A549 (cell line): ENCODE results near the gene LSM12. TPM values are rescaled to one million over a fixed set of nuclear protein-coding genes. Genes with fewer than 3 reads are reported as not detected.

Experiments
- ATAC-seq, 2 experiments: fragments of 200-7000 bp in 1 of 2; fragments of >200 bp in 1 of 2; cut with Nextera tagmentation in 1 of 2; cut with Tn5 transposase in 1 of 2; 3 replicates each; pipeline versions ENCODE4 v1.8.0 to v1.9.1; 2018 to 2020; ENCODE audit warnings: mild to moderate bottlenecking in 1 of 2, moderate library complexity in 1 of 2
- CTCF ChIA-PET: fragments of 300-600 bp; sonication (Branson Sonifier 250); formaldehyde crosslinking; extraction: SDS; loops from one replicate; lab custom pipeline; 2021; ENCODE audit warnings: antibody characterized with exemption, inconsistent platforms; lab: Yijun Ruan, JAX
- POLR2A ChIA-PET: fragments of 350-600 bp; formaldehyde crosslinking; extraction: SDS; loops from one replicate; lab custom pipeline; 2021; ENCODE audit warnings: antibody characterized with exemption, inconsistent platforms; lab: Yijun Ruan, JAX
- DNase-seq, 2 experiments: peaks; one replicate each; pipeline versions ENCODE4 v3.0.0 to v3.0.0-alpha.2; 2011 to 2016; ENCODE audit warnings: low read depth in 1 of 2, low spot score in 1 of 2
- FAIRE-seq: peaks from 2 replicates; lab custom pipeline; 2011; peaks lifted over from hg19 to GRCh38; lab: Jason Lieb, UNC
- H3K27ac ChIP-seq, 2 experiments: fragments of >200 bp; sonication (Bioruptor Twin); formaldehyde crosslinking; 3 replicates each; pipeline ENCODE4 v1.5.1; 2016 to 2017
- H3K4me1 ChIP-seq: fragments of >200 bp; sonication (Bioruptor Twin); formaldehyde crosslinking; 3 replicates; pipeline ENCODE4 v1.6.1; 2016
- H3K4me2 ChIP-seq: fragments of >200 bp; sonication (Bioruptor Twin); formaldehyde crosslinking; 3 replicates; pipeline ENCODE4 v1.6.1; 2016
- H3K4me3 ChIP-seq: fragments of >200 bp; sonication (Bioruptor Twin); formaldehyde crosslinking; 3 replicates; pipeline ENCODE4 v1.5.1; 2016
- H3K9me3 ChIP-seq: fragments of >200 bp; sonication (Bioruptor Twin); formaldehyde crosslinking; 3 replicates; pipeline ENCODE4 v1.6.1; 2016
- CEBPB ChIP-seq, 2 experiments: fragments of >200 bp in 1 of 2; sonication (Bioruptor Twin) in 1 of 2; formaldehyde crosslinking in 1 of 2; IDR thresholded peaks; 2 replicates each; pipeline ENCODE4 v1.6.1; 2012 to 2016
- CHD2 ChIP-seq: fragments of 150-350 bp; IDR thresholded peaks from 2 replicates; pipeline ENCODE4 v1.6.1; 2014; ENCODE audit warnings: low read length; ENCODE audit not compliant: partially characterized antibody
- CHD4 ChIP-seq: fragments of 200-600 bp; sonication (generic); IDR thresholded peaks from 2 replicates; pipeline ENCODE4 v1.6.1; 2016; ENCODE audit warnings: antibody characterized with exemption, mild to moderate bottlenecking, borderline replicate concordance
- CTCF ChIP-seq: fragments of >200 bp; sonication (Bioruptor Twin); formaldehyde crosslinking; IDR thresholded peaks from 3 replicates; pipeline ENCODE4 v1.5.1; 2016
- EHF ChIP-seq: fragments of 250-450 bp; sonication (Bioruptor Pico); IDR thresholded peaks from 2 replicates; pipeline ENCODE4 v1.5.0; 2020; ENCODE audit warnings: mild to moderate bottlenecking
- EHMT2 ChIP-seq: fragments of 200-600 bp; sonication (generic); IDR thresholded peaks from 2 replicates; pipeline ENCODE4 v1.6.1; 2016; ENCODE audit warnings: antibody characterized with exemption, low read depth, mild to moderate bottlenecking, moderate library complexity
- ESRRA ChIP-seq: fragments of 150-350 bp; IDR thresholded peaks from 2 replicates; pipeline ENCODE4 v1.6.1; 2014; ENCODE audit warnings: mild to moderate bottlenecking, low read length, borderline replicate concordance
- HOXB5 ChIP-seq: fragments of 250-450 bp; sonication (Bioruptor Pico); IDR thresholded peaks from 2 replicates; pipeline ENCODE4 v1.5.0; 2020; ENCODE audit warnings: mild to moderate bottlenecking, moderate library complexity
- JUNB ChIP-seq: fragments of >200 bp; sonication (Bioruptor Twin); formaldehyde crosslinking; IDR thresholded peaks from 2 replicates; pipeline ENCODE4 v1.6.1; 2016
- MAFK ChIP-seq: fragments of 450-650 bp; IDR thresholded peaks from 2 replicates; pipeline ENCODE4 v1.6.1; 2014; ENCODE audit not compliant: partially characterized antibody
- MAX ChIP-seq: IDR thresholded peaks from 2 replicates; pipeline ENCODE4 v1.6.1; 2012
- MYC ChIP-seq: IDR thresholded peaks from 2 replicates; pipeline ENCODE4 v1.6.1; 2012; ENCODE audit warnings: mild to moderate bottlenecking, inconsistent platforms, low read length, improper control_type of control experiment, borderline replicate concordance
- NFE2L2 ChIP-seq: fragments of 150-350 bp; conservative IDR thresholded peaks from 2 replicates; pipeline ENCODE4 v1.6.1; 2014; ENCODE audit warnings: low read length
- PBX3 ChIP-seq: IDR thresholded peaks from 2 replicates; pipeline ENCODE4 v1.6.1; 2012
- PHF8 ChIP-seq: fragments of 200-600 bp; sonication (generic); IDR thresholded peaks from 2 replicates; pipeline ENCODE4 v1.6.1; 2016; ENCODE audit warnings: low read depth, mild to moderate bottlenecking, antibody characterized with exemption, moderate library complexity, borderline replicate concordance
- POLR2A ChIP-seq: IDR thresholded peaks from 2 replicates; pipeline ENCODE4 v1.6.1; 2012; ENCODE audit warnings: mild to moderate bottlenecking, low read length
- RAD21 ChIP-seq, 2 experiments: fragments of >200 bp in 1 of 2; sonication (Bioruptor Twin) in 1 of 2; formaldehyde crosslinking in 1 of 2; IDR thresholded peaks in 1 of 2; conservative IDR thresholded peaks in 1 of 2; 2 replicates in 1 of 2; 3 replicates in 1 of 2; pipeline ENCODE4 v1.6.1; 2012 to 2018; ENCODE audit warnings: inconsistent platforms in 1 of 2
- RARB ChIP-seq: fragments of 250-450 bp; sonication (Bioruptor Pico); IDR thresholded peaks from 2 replicates; pipeline ENCODE4 v1.8.0; 2021; ENCODE audit warnings: mild to moderate bottlenecking, moderate library complexity
- RCOR1 ChIP-seq: fragments of 150-350 bp; IDR thresholded peaks from 2 replicates; pipeline ENCODE4 v1.6.1; 2014; ENCODE audit warnings: antibody characterized with exemption, low read length, low read depth
- RNF2 ChIP-seq: fragments of 200-600 bp; sonication (generic); IDR thresholded peaks from 2 replicates; pipeline ENCODE4 v1.6.1; 2016; ENCODE audit warnings: low read depth, mild to moderate bottlenecking, antibody characterized with exemption, moderate library complexity, borderline replicate concordance
- TP53 ChIP-seq: fragments of 250-450 bp; sonication (Bioruptor Pico); IDR thresholded peaks from 2 replicates; pipeline ENCODE4 v1.5.0; 2021; ENCODE audit warnings: mild to moderate bottlenecking, moderate library complexity
- USF2 ChIP-seq: fragments of 450-650 bp; IDR thresholded peaks from 2 replicates; pipeline ENCODE4 v1.6.1; 2014; ENCODE audit warnings: antibody characterized with exemption
- ZNF302 ChIP-seq: fragments of 250-450 bp; sonication (Bioruptor Pico); IDR thresholded peaks from 2 replicates; pipeline ENCODE4 v1.9.0; 2021; ENCODE audit warnings: inconsistent platforms, mild to moderate bottlenecking, moderate library complexity
- WGBS: methylation state at CpG from one replicate; pipeline ENCODE4 v1.1.6; 2017; ENCODE audit errors: missing lambda C conversion rate; 5-methylcytosine and 5-hydroxymethylcytosine counted together
- polyA plus RNA-seq, 4 experiments: library from polyadenylated mRNA; depleted of rRNA in 3 of 4; stranded (reverse); fragments of >200 nt; fragmentation: RNase III in 1 of 4; extraction: RNeasy Plus Mini Kit Qiagen cat#74134 plus additional on column Dnase treatment in 1 of 4; gene quantifications; 2 replicates in 3 of 4; 3 replicates in 1 of 4; pipeline ENCODE4 v1.2.3, GENCODE V29; 2011 to 2017
- TF ChIP-seq, protein P1 (sequence below): fragments of 250-450 bp; sonication (Bioruptor Pico); IDR thresholded peaks from 2 replicates; pipeline ENCODE4 v1.5.0; 2020; ENCODE audit warnings: low read depth, mild to moderate bottlenecking, moderate library complexity
- TF ChIP-seq, protein P2 (sequence below): IDR thresholded peaks from 2 replicates; pipeline ENCODE4 v1.6.1; 2012; ENCODE audit warnings: low read depth, borderline replicate concordance

The LSM12 gene
- polyA plus RNA-seq, 2 of the 4 experiments (the other 2 are of a cell fraction): 43.9 to 75.0 TPM

- TF ChIP-seq MYC (peak; percentile 42; the same call in 1 of the 2 replicates), RARB (CRISPR knock-in tag) (no peak)
Measured at GRCh38 chr17:44014437-44015172, 51.9 kb downstream of the LSM12 start, which contains the start of gene TMEM101 (continued).

DNA sequence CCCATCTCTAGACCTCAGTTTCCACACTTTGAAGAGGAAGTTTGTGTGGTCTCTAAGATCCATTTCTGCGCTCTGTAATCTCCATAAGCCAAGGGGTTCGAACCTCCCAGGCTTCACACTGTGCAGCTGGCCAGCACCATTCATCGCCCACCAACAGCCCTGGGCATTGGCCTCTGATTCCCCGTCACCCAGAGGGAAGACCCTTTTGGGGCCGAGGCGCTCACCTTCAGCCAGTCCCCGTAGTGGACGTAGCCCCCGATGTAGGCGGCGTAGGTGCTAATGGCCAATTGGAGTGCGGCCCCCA lies 52.4 kb downstream of the LSM12 start:
- TF ChIP-seq EHF (no peak), MAFK (no peak), JUNB (0 out of 2 replicates have a peak, but pooled peaks have one; percentile 6), POLR2A (no peak), CEBPB (IDR thresholded peaks at IDR 0.05) (no peak)
- TF ChIP-seq, all 56 proteins: peak for 1
- no peak for DNase-seq
- FAIRE-seq: no peak
- Histone ChIP-seq H3K27ac (peak overlapping the region; percentile 89 to 92), H3K4me2 (peak overlapping the region; percentile 79), H3K9me3 (no peaks in the 10 kb centered on the region), H3K4me3 (peak overlapping the region; percentile 80), H3K4me1 (no peaks in the 10 kb centered on the region)
- ChIA-PET POLR2A (interaction anchor here (0.9 kb wide), 1 partner anchor 76 kb away, joined by 3 read pairs; no protein-coding TSS in a partner anchor), CTCF (interaction anchor here (1.3 to 1.6 kb wide), 4 partner anchors 11 to 196 kb away, joined by 3 to 7 read pairs (median 4); no protein-coding TSS in a partner anchor)
- peak; percentile 12 to 50; a peak in 3 of 6 replicates for ATAC-seq
- WGBS: 37% methylated on average over 11 of the region's 12 CpGs

GRCh38 chr17:44012874-44013273 lies 53.6 kb downstream of the LSM12 start:
- Histone ChIP-seq H3K4me3 (no peak overlapping the region), H3K27ac (no peak overlapping the region), H3K9me3 (no peaks in the 10 kb centered on the region), H3K4me2 (no peak overlapping the region), H3K4me1 (peaks cover 2% of the 10 kb centered on the region)
- ChIA-PET CTCF (interaction anchor here (2.3 to 3.7 kb wide), 3 partner anchors 17 to 69 kb away, joined by 11 to 21 read pairs (median 13); no protein-coding TSS in a partner anchor), POLR2A (no interaction called here)
- DNase-seq (no peak), ATAC-seq (no peak), FAIRE-seq (no peak)
- 94% methylated on average over 14 of the region's 14 CpGs for WGBS
- TF ChIP-seq CHD2 (no peak), CTCF (no peak)

- no peak overlapping the region for H3K4me3 ChIP-seq
- ATAC-seq (no peak), FAIRE-seq (no peak), DNase-seq (no peak)
- no peak overlapping the region for H3K27ac ChIP-seq
- ChIA-PET CTCF (interaction anchor here (2.3 to 3.7 kb wide), 3 partner anchors 17 to 69 kb away, joined by 11 to 21 read pairs (median 13); no protein-coding TSS in a partner anchor), POLR2A (interaction anchor here (1.0 kb wide), 1 partner anchor 57 kb away, joined by 4 read pairs; no protein-coding TSS in a partner anchor)
- 85% methylated on average over 3 of the region's 3 CpGs for WGBS
- peaks cover 6% of the 10 kb centered on the region for H3K4me1 ChIP-seq
- TF ChIP-seq ESRRA (no peak), MAX (no peak), HOXB5 (CRISPR knock-in tag) (no peak), PHF8 (no peak), RNF2 (no peak), RCOR1 (no peak), NFE2L2 (no peak), EHMT2 (no peak), ZNF302 (CRISPR knock-in tag) (no peak), CHD4 (no peak), MYC (no peak), MAFK (no peak), RAD21 (conservative IDR thresholded peaks at IDR 0.05 in 1 of 2, IDR thresholded peaks at IDR 0.05 in 1 of 2) (no peak), TP53 (CRISPR knock-in tag) (no peak), PBX3 (no peak), USF2 (no peak), CEBPB (IDR thresholded peaks at IDR 0.05) (no peak)
- TF ChIP-seq, protein P1, sequence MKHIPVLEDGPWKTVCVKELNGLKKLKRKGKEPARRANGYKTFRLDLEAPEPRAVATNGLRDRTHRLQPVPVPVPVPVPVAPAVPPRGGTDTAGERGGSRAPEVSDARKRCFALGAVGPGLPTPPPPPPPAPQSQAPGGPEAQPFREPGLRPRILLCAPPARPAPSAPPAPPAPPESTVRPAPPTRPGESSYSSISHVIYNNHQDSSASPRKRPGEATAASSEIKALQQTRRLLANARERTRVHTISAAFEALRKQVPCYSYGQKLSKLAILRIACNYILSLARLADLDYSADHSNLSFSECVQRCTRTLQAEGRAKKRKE: no peak
- TF ChIP-seq, protein P2, sequence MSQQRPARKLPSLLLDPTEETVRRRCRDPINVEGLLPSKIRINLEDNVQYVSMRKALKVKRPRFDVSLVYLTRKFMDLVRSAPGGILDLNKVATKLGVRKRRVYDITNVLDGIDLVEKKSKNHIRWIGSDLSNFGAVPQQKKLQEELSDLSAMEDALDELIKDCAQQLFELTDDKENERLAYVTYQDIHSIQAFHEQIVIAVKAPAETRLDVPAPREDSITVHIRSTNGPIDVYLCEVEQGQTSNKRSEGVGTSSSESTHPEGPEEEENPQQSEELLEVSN: no peak
- H3K4me2 ChIP-seq: no peak overlapping the region
- H3K9me3 ChIP-seq: no peaks in the 10 kb centered on the region
Measured at GRCh38 chr17:44012391-44012790, 54.1 kb downstream of the LSM12 start.
